DOHH2 (cell line): ENCODE measurements around the gene MMP20.

Experiments used
- H3F3A ChIP-seq: fragments of 200-600 bp; sonication (generic), shearing (Covaris generic); 2 replicates; pipeline ENCODE4 v1.6.0; 2016; ENCODE audit warnings: antibody characterized with exemption, mild to moderate bottlenecking; ENCODE audit not compliant: control insufficient read depth, insufficient read depth
- H3K27ac ChIP-seq: fragments of 200-600 bp; sonication (generic); 2 replicates; pipeline ENCODE4 v1.5.1; 2014; ENCODE audit warnings: low read depth, mild to moderate bottlenecking, low read length, moderate library complexity
- H3K27me3 ChIP-seq: fragments of 200-600 bp; sonication (generic); 2 replicates; pipeline ENCODE4 v1.6.1; 2014; ENCODE audit warnings: mild to moderate bottlenecking, low read length, mixed read lengths; ENCODE audit not compliant: control insufficient read depth
- H3K36me3 ChIP-seq: fragments of 200-600 bp; sonication (generic); 2 replicates; pipeline ENCODE4 v1.6.1; 2014; ENCODE audit warnings: mild to moderate bottlenecking, low read length, moderate library complexity, mixed read lengths; ENCODE audit not compliant: control insufficient read depth
- H3K4me1 ChIP-seq: fragments of 200-600 bp; sonication (generic); 2 replicates; pipeline ENCODE4 v1.6.1; 2014; ENCODE audit warnings: mild to moderate bottlenecking, low read length, mixed read lengths; ENCODE audit not compliant: control insufficient read depth
- H3K4me2 ChIP-seq: fragments of 200-600 bp; sonication (generic); 2 replicates; pipeline ENCODE4 v1.6.0; 2014; ENCODE audit warnings: mild to moderate bottlenecking, low read length, moderate library complexity
- H3K4me3 ChIP-seq: fragments of 200-600 bp; sonication (generic); 2 replicates; pipeline ENCODE4 v1.5.1; 2014; ENCODE audit warnings: mild to moderate bottlenecking, low read length, mixed read lengths
- H3K79me2 ChIP-seq: fragments of 200-600 bp; sonication (generic); 2 replicates; pipeline ENCODE4 v1.6.1; 2014; ENCODE audit warnings: mild to moderate bottlenecking, low read length, mixed read lengths; ENCODE audit not compliant: control insufficient read depth
- H3K9me2 ChIP-seq: fragments of 200-600 bp; sonication (generic); replicated peaks from 2 replicates; pipeline ENCODE4 v1.6.1; 2014; ENCODE audit warnings: mild to moderate bottlenecking, low read length, mixed read lengths; ENCODE audit not compliant: control insufficient read depth
- H3K9me3 ChIP-seq: fragments of 200-600 bp; sonication (generic); 2 replicates; pipeline ENCODE4 v1.6.1; 2014; ENCODE audit warnings: antibody characterized with exemption, low read length, mixed read lengths; ENCODE audit not compliant: control insufficient read depth, insufficient read depth
- H4K20me1 ChIP-seq: fragments of 200-600 bp; sonication (generic); 2 replicates; pipeline ENCODE4 v1.6.0; 2014; ENCODE audit warnings: low read depth, mild to moderate bottlenecking, antibody characterized with exemption, low read length, moderate library complexity; ENCODE audit not compliant: control insufficient read depth, insufficient read depth
- CTCF ChIP-seq: fragments of 200-600 bp; sonication (generic); IDR thresholded peaks from one replicate; pipeline ENCODE4 v1.5.1; 2014; ENCODE audit warnings: antibody characterized with exemption, mild to moderate bottlenecking, low read depth, low read length; ENCODE audit not compliant: poor library complexity, severe bottlenecking
- EZH2phosphoT487 ChIP-seq: fragments of 200-600 bp; sonication (generic); IDR thresholded peaks from 2 replicates; pipeline ENCODE4 v1.6.1; 2017; ENCODE audit warnings: borderline replicate concordance, mild to moderate bottlenecking, antibody characterized with exemption, low read length, moderate library complexity, mixed read lengths

The MMP20 gene

GRCh38 chr11:102592131-102592530 lies 33.0 kb downstream of the MMP20 start:
- H3K4me3 ChIP-seq = no peak overlapping the region
- H3K36me3 ChIP-seq = no peaks in the 10 kb centered on the region
- no peaks in the 10 kb centered on the region for H3K79me2 ChIP-seq
- no peaks in the 10 kb centered on the region for H3K9me2 ChIP-seq
- no peaks in the 10 kb centered on the region for H4K20me1 ChIP-seq
- no peak overlapping the region for H3K27ac ChIP-seq
- no peaks in the 10 kb centered on the region for H3K27me3 ChIP-seq
- peaks cover 25% of the 10 kb centered on the region for H3K4me1 ChIP-seq
- no peak for TF ChIP-seq EZH2phosphoT487
- TF ChIP-seq CTCF = no peak
- no peaks in the 10 kb centered on the region for H3F3A ChIP-seq
- no peaks in the 10 kb centered on the region for H3K9me3 ChIP-seq
- no peak overlapping the region for H3K4me2 ChIP-seq

GRCh38 chr11:102591160-102591718 lies 33.9 kb downstream of the MMP20 start:
- Histone ChIP-seq H3K9me3 (no peaks in the 10 kb centered on the region), H3F3A (no peaks in the 10 kb centered on the region), H3K36me3 (no peaks in the 10 kb centered on the region), H3K4me3 (no peak overlapping the region), H3K27me3 (no peaks in the 10 kb centered on the region), H3K27ac (no peak overlapping the region), H3K79me2 (no peaks in the 10 kb centered on the region), H3K4me2 (no peak overlapping the region), H4K20me1 (no peaks in the 10 kb centered on the region), H3K4me1 (peaks cover 25% of the 10 kb centered on the region), H3K9me2 (no peaks in the 10 kb centered on the region)
- TF ChIP-seq EZH2phosphoT487 = no peak
- no peak for TF ChIP-seq CTCF

GRCh38 chr11:102590276-102591049 lies 34.7 kb downstream of the MMP20 start:
- H3K4me3 ChIP-seq = no peak overlapping the region
- no peaks in the 10 kb centered on the region for H3F3A ChIP-seq
- H3K79me2 ChIP-seq = no peaks in the 10 kb centered on the region
- no peaks in the 10 kb centered on the region for H3K9me2 ChIP-seq
- H3K9me3 ChIP-seq = no peaks in the 10 kb centered on the region
- H4K20me1 ChIP-seq = no peaks in the 10 kb centered on the region
- H3K36me3 ChIP-seq = no peaks in the 10 kb centered on the region
- no peak overlapping the region for H3K27ac ChIP-seq
- H3K4me1 ChIP-seq = peaks cover 25% of the 10 kb centered on the region
- H3K27me3 ChIP-seq = no peaks in the 10 kb centered on the region
- TF ChIP-seq CTCF (no peak), EZH2phosphoT487 (no peak)
- no peak overlapping the region for H3K4me2 ChIP-seq
